Gastrocnemius medialis (tissue), 4 donors: ENCODE measurements around the gene FEZ2.

ENCODE experiments used
- POLR2A ChIP-seq, 2 donors: fragments of 450-650 bp; IDR thresholded peaks; one replicate each; pipeline ENCODE4 v1.6.1; 2017; ENCODE audit warnings: antibody characterized with exemption in 2 of 2, mild to moderate bottlenecking in 2 of 2, moderate library complexity in 2 of 2
- TF ChIP-seq, protein P1 (sequence below), 5 experiments: fragments of 450-650 bp in 3 of 5; fragments of 200-600 bp in 2 of 5; sonication (generic) in 2 of 5; IDR thresholded peaks in 4 of 5; conservative IDR thresholded peaks in 1 of 5; 1 replicate in 4 of 5; 2 replicates in 1 of 5; pipeline ENCODE4 v1.5.1; 2016 to 2019; ENCODE audit warnings: antibody characterized with exemption in 5 of 5, mild to moderate bottlenecking in 3 of 5, moderate library complexity in 3 of 5

DNA sequence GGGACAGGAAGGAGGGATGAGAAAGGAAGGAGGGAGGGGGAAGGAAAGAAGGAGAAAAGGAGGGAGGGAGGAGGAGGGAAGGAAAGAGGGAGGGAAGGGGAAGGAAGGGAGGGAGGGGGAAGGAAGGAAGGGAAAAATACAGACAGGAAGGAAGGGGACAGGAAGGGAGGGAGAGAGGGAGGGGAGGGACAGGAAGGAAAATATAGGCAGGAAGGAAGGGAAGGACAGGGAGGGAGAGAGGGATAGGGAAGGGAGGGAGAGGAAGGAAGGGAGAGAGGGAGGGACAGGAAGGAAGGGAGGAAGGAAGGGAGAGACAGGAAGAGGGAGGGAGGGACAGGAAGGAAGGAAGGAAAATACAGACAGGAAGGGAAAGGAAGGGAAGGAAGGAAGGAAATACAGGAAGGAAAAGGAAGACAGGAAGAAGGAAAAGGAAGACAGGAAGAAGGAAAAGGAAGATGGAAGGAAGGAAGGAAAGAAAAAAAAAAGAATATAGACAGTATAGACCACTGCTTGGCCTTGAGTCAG is 63.6 kb downstream of the FEZ2 start:
- TF ChIP-seq, protein P1, sequence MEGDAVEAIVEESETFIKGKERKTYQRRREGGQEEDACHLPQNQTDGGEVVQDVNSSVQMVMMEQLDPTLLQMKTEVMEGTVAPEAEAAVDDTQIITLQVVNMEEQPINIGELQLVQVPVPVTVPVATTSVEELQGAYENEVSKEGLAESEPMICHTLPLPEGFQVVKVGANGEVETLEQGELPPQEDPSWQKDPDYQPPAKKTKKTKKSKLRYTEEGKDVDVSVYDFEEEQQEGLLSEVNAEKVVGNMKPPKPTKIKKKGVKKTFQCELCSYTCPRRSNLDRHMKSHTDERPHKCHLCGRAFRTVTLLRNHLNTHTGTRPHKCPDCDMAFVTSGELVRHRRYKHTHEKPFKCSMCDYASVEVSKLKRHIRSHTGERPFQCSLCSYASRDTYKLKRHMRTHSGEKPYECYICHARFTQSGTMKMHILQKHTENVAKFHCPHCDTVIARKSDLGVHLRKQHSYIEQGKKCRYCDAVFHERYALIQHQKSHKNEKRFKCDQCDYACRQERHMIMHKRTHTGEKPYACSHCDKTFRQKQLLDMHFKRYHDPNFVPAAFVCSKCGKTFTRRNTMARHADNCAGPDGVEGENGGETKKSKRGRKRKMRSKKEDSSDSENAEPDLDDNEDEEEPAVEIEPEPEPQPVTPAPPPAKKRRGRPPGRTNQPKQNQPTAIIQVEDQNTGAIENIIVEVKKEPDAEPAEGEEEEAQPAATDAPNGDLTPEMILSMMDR (IDR thresholded peaks at IDR 0.05 in 4 of 5, conservative IDR thresholded peaks at IDR 0.05 in 1 of 5) = no peak
- TF ChIP-seq POLR2A (IDR thresholded peaks at IDR 0.05) = no peak
